Measurements from ENCODE around the gene MAN1C1. TPM values are rescaled to one million over a fixed set of nuclear protein-coding genes. Genes with fewer than 3 reads are reported as not detected.

MAN1C1 gene
- total RNA-seq, 2 donors from 2014 or later, result 4.4 to 10.9 TPM

GRCh38 chr1:25729790-25730644, 113.4 kb downstream of the MAN1C1 start:
- no peaks in the 10 kb centered on the region for H3K9me3 ChIP-seq
- intact Hi-C loops (cut with DNase I), result no loop called here
- TF ChIP-seq POLR2A (IDR thresholded peaks at IDR 0.05), result no peak
- no peak for TF ChIP-seq CTCF (IDR thresholded peaks at IDR 0.05)
- no peak overlapping the region for H3K27ac ChIP-seq
- ATAC-seq (no peak), DNase-seq (peak; percentile 35 to 74 (median 42))
- peaks cover 35% of the 10 kb centered on the region for H3K4me1 ChIP-seq
- 54 to 64% methylated on average over 11 to 12 of the region's 12 CpGs for WGBS, 2 donors
- no peak overlapping the region for H3K4me3 ChIP-seq
- H3K36me3 ChIP-seq (replicated peaks in 1 of 2; ENCODE audit: insufficient read depth in 1 of 2, low read depth in 2 of 2), result no peaks in the 10 kb centered on the region
- H3K27me3 ChIP-seq, result no peaks in the 10 kb centered on the region

GRCh38 chr1:25731148-25731547, 114.6 kb downstream of the MAN1C1 start:
- H3K27ac ChIP-seq, result no peak overlapping the region
- WGBS, 2 donors, result 92 to 95% methylated on average over 5 of the region's 5 CpGs
- peaks cover 35% of the 10 kb centered on the region for H3K4me1 ChIP-seq
- TF ChIP-seq POLR2A (IDR thresholded peaks at IDR 0.05) (no peak), CTCF (IDR thresholded peaks at IDR 0.05) (no peak)
- DNase-seq (no peak), ATAC-seq (no peak)
- no peaks in the 10 kb centered on the region for H3K9me3 ChIP-seq
- no peaks in the 10 kb centered on the region for H3K27me3 ChIP-seq
- intact Hi-C loops (cut with DNase I), result no loop called here
- H3K36me3 ChIP-seq (replicated peaks in 1 of 2; ENCODE audit: insufficient read depth in 1 of 2, low read depth in 2 of 2), result no peaks in the 10 kb centered on the region
- no peak overlapping the region for H3K4me3 ChIP-seq

- ATAC-seq, result no peak
- Histone ChIP-seq H3K9me3 (no peaks in the 10 kb centered on the region), H3K36me3 (replicated peaks in 1 of 2; ENCODE audit: insufficient read depth in 1 of 2, low read depth in 2 of 2) (no peaks in the 10 kb centered on the region), H3K4me1 (peaks cover 35% of the 10 kb centered on the region), H3K27me3 (no peaks in the 10 kb centered on the region), H3K4me3 (no peak overlapping the region), H3K27ac (no peak overlapping the region)
- 90 to 91% methylated on average over 2 to 4 of the region's 4 CpGs for WGBS, 2 donors
- TF ChIP-seq POLR2A (IDR thresholded peaks at IDR 0.05), result no peak
- no peak for TF ChIP-seq CTCF (IDR thresholded peaks at IDR 0.05)
- DNase-seq, result no peak
- intact Hi-C loops (cut with DNase I), result no loop called here
These were observed 115.2 kb downstream of the MAN1C1 start for GRCh38 chr1:25731626-25732370.

GRCh38 chr1:25732821-25733220, 116.2 kb downstream of the MAN1C1 start:
- Histone ChIP-seq H3K27me3 (no peaks in the 10 kb centered on the region), H3K27ac (no peak overlapping the region), H3K36me3 (replicated peaks in 1 of 2; ENCODE audit: insufficient read depth in 1 of 2, low read depth in 2 of 2) (no peaks in the 10 kb centered on the region), H3K4me3 (no peak overlapping the region), H3K9me3 (no peaks in the 10 kb centered on the region), H3K4me1 (peaks cover 26% of the 10 kb centered on the region)
- intact Hi-C loops (cut with DNase I), result no loop called here
- 77 to 83% methylated on average over 4 of the region's 4 CpGs for WGBS, 2 donors
- TF ChIP-seq POLR2A (IDR thresholded peaks at IDR 0.05), result no peak
- TF ChIP-seq CTCF (IDR thresholded peaks at IDR 0.05), result no peak
- DNase-seq (peak in 1 of 4 donors; percentile 1), ATAC-seq (no peak)

All from body of pancreas (tissue), 4 donors.